ENCODE data around the gene FOXN1.
A peak's percentile ranks its signal among the peaks of the same experiment; 100 is the strongest.

FOXN1 gene

GRCh38 chr17:28576758-28577465 lies 70.8 kb downstream of the FOXN1 start, which contains the start of gene ALDOC:
ALDOC (minus strand) TSS chr17:28576895; CDS start chr17:28575532, 1,363 bp downstream.
- DNase-seq = peak; percentile 98

DNA sequence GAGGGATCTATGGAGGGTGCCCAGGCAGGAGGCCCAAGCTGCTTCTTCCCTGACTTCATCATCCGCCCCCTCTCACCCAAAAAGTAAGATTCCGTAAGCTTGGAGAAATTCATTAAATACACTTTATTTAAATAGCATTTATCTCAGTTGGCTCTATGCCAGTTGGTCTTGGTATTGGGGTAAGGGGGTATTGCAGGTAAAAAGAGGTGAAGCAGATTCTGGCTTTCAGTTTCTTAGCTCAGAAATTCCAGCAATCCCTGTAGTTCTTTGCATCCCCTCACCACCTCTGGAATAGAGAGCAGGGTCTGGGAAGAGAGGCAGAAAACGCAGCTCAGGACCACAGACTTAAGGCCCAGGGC lies 71.3 kb downstream of the FOXN1 start:
- no peak for DNase-seq

GRCh38 chr17:28578246-28579195 lies 72.4 kb downstream of the FOXN1 start:
- no peak for DNase-seq

DNA sequence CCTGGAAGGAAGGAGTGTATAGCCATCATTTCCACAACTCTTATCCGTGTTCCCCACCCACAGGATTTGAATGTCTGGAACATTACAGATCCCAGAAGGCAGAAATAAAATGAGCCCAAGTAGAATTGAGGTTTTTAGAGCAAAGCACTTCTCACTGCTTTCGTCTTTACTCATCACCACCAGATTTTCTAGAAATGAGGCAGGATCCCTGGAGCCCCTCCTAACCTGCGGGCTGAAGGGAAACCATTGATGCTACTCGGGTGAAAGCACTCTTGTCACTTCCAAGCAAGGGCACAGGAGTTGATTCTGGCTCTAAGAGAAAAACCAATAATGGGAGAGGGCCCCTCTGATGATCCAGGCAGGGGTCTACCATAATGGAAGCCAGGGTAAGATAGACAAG lies 73.4 kb downstream of the FOXN1 start:
- no peak for DNase-seq

DNA sequence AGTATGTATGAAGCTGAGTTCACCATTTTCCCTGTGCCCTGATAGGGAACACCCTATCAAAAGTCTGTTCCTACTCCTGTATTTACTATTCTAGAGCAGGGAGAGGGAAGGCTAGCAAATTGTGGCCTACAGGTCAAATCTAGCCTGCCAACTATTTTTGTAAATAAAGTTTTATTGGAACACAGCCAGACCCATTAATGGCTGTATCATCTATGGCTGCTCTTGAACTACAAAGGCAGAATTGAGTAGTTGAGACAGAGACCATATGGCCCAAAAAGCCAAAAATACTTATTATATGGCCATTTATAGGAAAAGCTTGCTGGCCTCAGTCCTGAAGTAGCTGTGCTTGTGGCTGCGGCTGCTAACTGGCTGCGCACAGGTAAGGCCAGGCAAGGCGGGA lies 74.8 kb downstream of the FOXN1 start:
- DNase-seq = no peak

DNA sequence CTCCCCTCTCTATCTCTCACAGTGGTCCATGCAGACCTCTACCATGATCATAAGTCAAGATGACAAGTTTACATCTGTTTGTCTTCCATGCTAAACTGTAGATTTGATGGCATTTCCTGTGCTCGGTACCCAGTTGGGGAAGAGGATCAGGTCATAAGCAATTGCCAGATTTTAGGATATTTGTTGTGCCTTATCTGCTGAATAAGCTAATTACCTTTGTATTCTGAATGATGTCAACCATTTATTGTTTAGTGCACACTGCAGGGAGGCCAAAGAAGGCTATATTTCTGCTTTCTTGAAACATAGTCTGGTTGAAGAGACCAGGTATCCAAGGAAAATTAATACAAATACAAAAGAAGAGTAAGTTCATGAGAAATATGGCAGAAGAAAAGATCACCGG lies 76.4 kb downstream of the FOXN1 start:
- DNase-seq = no peak

- no peak for DNase-seq
Measured at GRCh38 chr17:28584434-28584833, 78.3 kb downstream of the FOXN1 start.

DNA sequence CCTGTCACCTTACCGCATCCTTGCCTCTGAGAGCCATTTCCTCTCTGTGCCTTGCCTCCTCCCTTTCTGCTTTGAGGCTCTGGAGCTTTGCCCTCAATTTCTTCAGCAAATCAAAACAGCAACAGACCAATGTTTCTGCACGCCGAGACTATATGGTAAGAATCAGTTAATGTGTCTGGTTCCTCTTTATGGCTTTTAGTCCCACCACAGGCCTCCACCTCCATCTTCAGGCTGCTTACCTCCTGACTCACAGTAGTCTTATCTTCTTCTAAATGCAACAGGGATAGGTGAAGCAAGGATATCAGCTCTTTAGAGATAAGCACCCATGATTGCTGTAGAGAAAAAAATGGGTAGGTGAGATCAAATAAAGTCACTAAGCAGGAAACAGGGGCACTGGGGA lies 79.7 kb downstream of the FOXN1 start:
- DNase-seq = no peak
